Neural cell (in vitro differentiated cells): ENCODE data around the gene RSAD1. TPM values are rescaled to one million over a fixed set of nuclear protein-coding genes. Genes with fewer than 3 reads are reported as not detected.

Experiments
- H2AFZ ChIP-seq: fragments of 200-600, 300-800 bp; sonication (generic), shearing (Covaris generic); 2 replicates; pipeline ENCODE4 v1.6.0; 2014; ENCODE audit warnings: low read depth, mild to moderate bottlenecking, antibody characterized with exemption, low read length, moderate library complexity
- H3F3A ChIP-seq: fragments of 200-600 bp; shearing (Covaris generic); 2 replicates; pipeline ENCODE4 v1.6.1; 2016; ENCODE audit warnings: mild to moderate bottlenecking, moderate library complexity, mixed read lengths, antibody characterized with exemption, low read length; ENCODE audit not compliant: insufficient read depth, poor library complexity, severe bottlenecking
- H3K27ac ChIP-seq: fragments of 200-600, 300-800 bp; sonication (generic), shearing (Covaris generic); 2 replicates; pipeline ENCODE4 v1.5.1; 2014; ENCODE audit warnings: mild to moderate bottlenecking, low read length, moderate library complexity
- H3K27me3 ChIP-seq: fragments of 300-800, 200-600 bp; sonication (generic), shearing (Covaris generic); 2 replicates; pipeline ENCODE4 v1.6.0; 2014; ENCODE audit warnings: mild to moderate bottlenecking, low read depth, low read length, moderate library complexity; ENCODE audit not compliant: insufficient read depth
- H3K36me3 ChIP-seq: fragments of 300-800, 200-600 bp; sonication (generic), shearing (Covaris generic); 2 replicates; pipeline ENCODE4 v1.5.1; 2014; ENCODE audit warnings: mild to moderate bottlenecking, antibody characterized with exemption, low read length, moderate library complexity; ENCODE audit not compliant: insufficient read depth
- H3K4me2 ChIP-seq: fragments of 300-800, 200-600 bp; sonication (generic), shearing (Covaris generic); 2 replicates; pipeline ENCODE4 v1.6.0; 2014; ENCODE audit warnings: mild to moderate bottlenecking, low read length
- H3K4me3 ChIP-seq: fragments of 300-800, 200-600 bp; sonication (generic), shearing (Covaris generic); 2 replicates; pipeline ENCODE4 v1.5.1; 2014; ENCODE audit warnings: mild to moderate bottlenecking, low read length, moderate library complexity
- H3K79me2 ChIP-seq: fragments of 200-600 bp; shearing (Covaris generic); replicated peaks from 2 replicates; pipeline ENCODE4 v1.6.0; 2014; ENCODE audit warnings: mild to moderate bottlenecking, low read length, moderate library complexity; ENCODE audit not compliant: insufficient read depth
- H3K9ac ChIP-seq: fragments of 300-800, 200-600 bp; sonication (generic), shearing (Covaris generic); 2 replicates; pipeline ENCODE4 v1.6.1; 2016; ENCODE audit warnings: mild to moderate bottlenecking, low read length, mixed read lengths
- H3K9me2 ChIP-seq: fragments of 200-600 bp; shearing (Covaris generic); 2 replicates; pipeline ENCODE4 v1.6.1; 2016; ENCODE audit warnings: mild to moderate bottlenecking, low read length, mixed read lengths; ENCODE audit not compliant: insufficient read depth
- H3K9me3 ChIP-seq: fragments of 200-600, 300-800 bp; sonication (generic), shearing (Covaris generic); 2 replicates; pipeline ENCODE4 v1.6.1; 2016; ENCODE audit warnings: mild to moderate bottlenecking, mixed run types, low read length, moderate library complexity, mixed read lengths
- H4K20me1 ChIP-seq: fragments of 200-600 bp; shearing (Covaris generic); 2 replicates; pipeline ENCODE4 v1.6.1; 2016; ENCODE audit warnings: mild to moderate bottlenecking, mixed run types; ENCODE audit not compliant: insufficient read depth
- CTCF ChIP-seq: fragments of 450-650 bp; IDR thresholded peaks from 2 replicates; pipeline ENCODE4 v1.5.1; 2014; ENCODE audit warnings: antibody characterized with exemption, mild to moderate bottlenecking, moderate library complexity; ENCODE audit not compliant: poor library complexity, severe bottlenecking
- EZH2 ChIP-seq: fragments of 200-600, 300-800 bp; shearing (Covaris generic), sonication (generic); IDR thresholded peaks from 2 replicates; pipeline ENCODE4 v1.6.1; 2014; ENCODE audit warnings: antibody characterized with exemption, low read length, borderline replicate concordance, mild to moderate bottlenecking; ENCODE audit not compliant: insufficient read depth, poor library complexity, severe bottlenecking
- MXI1 ChIP-seq: fragments of 450-650 bp; conservative IDR thresholded peaks from 2 replicates; pipeline ENCODE4 v1.6.1; 2014; ENCODE audit warnings: antibody characterized with exemption, mild to moderate bottlenecking; ENCODE audit not compliant: poor library complexity, severe bottlenecking
- POLR2AphosphoS5 ChIP-seq: IDR thresholded peaks from 2 replicates; pipeline ENCODE4 v1.6.1; 2012
- RAD21 ChIP-seq: fragments of 450-650 bp; conservative IDR thresholded peaks from 2 replicates; pipeline ENCODE4 v1.6.1; 2014; ENCODE audit warnings: antibody characterized with exemption, mild to moderate bottlenecking, moderate library complexity
- REST ChIP-seq: IDR thresholded peaks from 2 replicates; pipeline ENCODE4 v1.6.1; 2012; ENCODE audit warnings: borderline replicate concordance
- SMC3 ChIP-seq: fragments of 450-650 bp; conservative IDR thresholded peaks from 2 replicates; pipeline ENCODE4 v1.6.1; 2014; ENCODE audit warnings: antibody characterized with exemption, mild to moderate bottlenecking, moderate library complexity; ENCODE audit not compliant: poor library complexity
- TAF1 ChIP-seq: IDR thresholded peaks from 2 replicates; pipeline ENCODE4 v1.6.1; 2012; ENCODE audit warnings: low read depth
- polyA plus RNA-seq: library from polyadenylated mRNA; depleted of rRNA; stranded (reverse); fragments of >200 nt; gene quantifications from 2 replicates; pipeline ENCODE4 v1.2.3, GENCODE V29; 2014

Gene RSAD1
- polyA plus RNA-seq, 1 donor from 2014 or later: 61.9 TPM

GRCh38 chr17:50480854-50481490 is 2.3 kb downstream of the RSAD1 start:
- TF ChIP-seq RAD21 (no peak), TAF1 (no peak), POLR2AphosphoS5 (no peak), CTCF (no peak), REST (no peak)
- Histone ChIP-seq H3K27me3 (no peaks in the 10 kb centered on the region), H3K27ac (no peak overlapping the region), H3K36me3 (no peaks in the 10 kb centered on the region), H3K9ac (no peak overlapping the region), H3F3A (no peaks in the 10 kb centered on the region), H3K9me2 (no peaks in the 10 kb centered on the region), H3K79me2 (no peaks in the 10 kb centered on the region), H2AFZ (no peak overlapping the region), H3K4me3 (no peak overlapping the region), H4K20me1 (no peaks in the 10 kb centered on the region), H3K4me2 (no peak overlapping the region), H3K9me3 (no peaks in the 10 kb centered on the region)

GRCh38 chr17:50481648-50482047 is 3.0 kb downstream of the RSAD1 start:
- Histone ChIP-seq H3K36me3 (no peaks in the 10 kb centered on the region), H3K4me3 (no peak overlapping the region), H3K9me2 (no peaks in the 10 kb centered on the region), H3F3A (no peaks in the 10 kb centered on the region), H3K4me2 (no peak overlapping the region), H3K27me3 (no peaks in the 10 kb centered on the region), H3K27ac (no peak overlapping the region), H2AFZ (no peak overlapping the region), H3K9me3 (no peaks in the 10 kb centered on the region), H3K79me2 (no peaks in the 10 kb centered on the region), H3K9ac (no peak overlapping the region), H4K20me1 (no peaks in the 10 kb centered on the region)
- no peak for TF ChIP-seq CTCF
- TF ChIP-seq POLR2AphosphoS5: no peak
- no peak for TF ChIP-seq REST
- TF ChIP-seq TAF1: no peak
- no peak for TF ChIP-seq MXI1
- TF ChIP-seq RAD21: no peak
- TF ChIP-seq SMC3: no peak
- no peak for TF ChIP-seq EZH2
